ENCODE results near the gene TRMT2A.

TRMT2A gene

DNA sequence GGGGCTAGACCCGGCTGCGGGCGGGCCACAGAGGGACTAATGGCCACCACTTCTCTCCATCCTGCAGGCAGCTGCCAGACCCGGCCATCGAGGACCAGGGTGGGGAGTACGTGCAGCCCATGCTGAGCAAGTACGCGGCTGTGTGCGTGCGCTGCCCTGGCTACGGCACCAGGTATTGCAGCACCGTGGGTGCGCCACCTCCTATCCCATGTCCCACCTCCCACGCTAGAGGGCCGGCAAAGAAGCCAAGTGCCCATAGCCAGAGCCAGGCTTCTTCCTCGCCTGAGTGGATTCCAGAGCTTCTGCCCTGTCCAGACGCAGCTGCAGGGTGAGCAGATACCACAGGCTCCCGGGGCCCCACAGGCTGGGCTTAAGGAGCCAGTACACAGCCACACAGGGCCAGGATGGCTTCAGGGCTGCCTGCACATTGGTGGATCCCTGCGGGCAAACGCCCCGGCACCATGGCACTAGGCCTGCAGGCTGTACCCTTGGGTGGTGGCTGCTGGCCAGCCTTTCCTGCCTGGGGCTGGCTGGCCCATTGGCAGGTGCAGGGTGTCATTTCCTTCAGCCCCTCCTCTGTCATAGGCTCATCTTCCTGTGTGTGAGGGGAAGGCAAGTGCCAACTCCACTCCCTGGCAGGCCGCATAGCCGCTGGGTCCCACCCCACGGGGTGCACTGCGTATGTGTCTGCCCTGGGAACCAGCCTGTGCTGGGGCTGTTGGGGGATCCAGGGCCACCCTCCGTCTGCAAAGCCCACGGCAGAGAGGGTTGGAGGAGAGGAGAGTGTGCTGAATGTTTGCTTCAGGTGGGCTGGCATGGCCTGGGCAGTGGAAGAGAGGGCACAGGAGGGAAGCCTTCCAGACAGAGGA is 53.5 kb downstream of the TRMT2A start:
- H3K4me3 ChIP-seq (ENCODE audit: insufficient read depth, low read length, poor library complexity, severe bottlenecking) = no peak overlapping the region
- no peaks in the 10 kb centered on the region for H3K79me2 ChIP-seq (ENCODE audit: insufficient read depth, low read length)
- H3F3A ChIP-seq (ENCODE audit: insufficient read depth) = no peaks in the 10 kb centered on the region
- no peaks in the 10 kb centered on the region for H3K36me3 ChIP-seq (ENCODE audit: low read length)
- H4K20me1 ChIP-seq (ENCODE audit: low read depth, low read length) = no peaks in the 10 kb centered on the region
- no peak overlapping the region for H3K9ac ChIP-seq (ENCODE audit: low read length)
- H2AFZ ChIP-seq (ENCODE audit: low read depth, low read length, severe bottlenecking) = no peak overlapping the region
- H3K27ac ChIP-seq (ENCODE audit: low read depth, low read length) = no peak overlapping the region
- H3K9me2 ChIP-seq (replicated peaks; ENCODE audit: insufficient read depth, low read length) = no peaks in the 10 kb centered on the region
- H3K27me3 ChIP-seq (ENCODE audit: low read length) = no peaks in the 10 kb centered on the region
- TF ChIP-seq, protein P1, sequence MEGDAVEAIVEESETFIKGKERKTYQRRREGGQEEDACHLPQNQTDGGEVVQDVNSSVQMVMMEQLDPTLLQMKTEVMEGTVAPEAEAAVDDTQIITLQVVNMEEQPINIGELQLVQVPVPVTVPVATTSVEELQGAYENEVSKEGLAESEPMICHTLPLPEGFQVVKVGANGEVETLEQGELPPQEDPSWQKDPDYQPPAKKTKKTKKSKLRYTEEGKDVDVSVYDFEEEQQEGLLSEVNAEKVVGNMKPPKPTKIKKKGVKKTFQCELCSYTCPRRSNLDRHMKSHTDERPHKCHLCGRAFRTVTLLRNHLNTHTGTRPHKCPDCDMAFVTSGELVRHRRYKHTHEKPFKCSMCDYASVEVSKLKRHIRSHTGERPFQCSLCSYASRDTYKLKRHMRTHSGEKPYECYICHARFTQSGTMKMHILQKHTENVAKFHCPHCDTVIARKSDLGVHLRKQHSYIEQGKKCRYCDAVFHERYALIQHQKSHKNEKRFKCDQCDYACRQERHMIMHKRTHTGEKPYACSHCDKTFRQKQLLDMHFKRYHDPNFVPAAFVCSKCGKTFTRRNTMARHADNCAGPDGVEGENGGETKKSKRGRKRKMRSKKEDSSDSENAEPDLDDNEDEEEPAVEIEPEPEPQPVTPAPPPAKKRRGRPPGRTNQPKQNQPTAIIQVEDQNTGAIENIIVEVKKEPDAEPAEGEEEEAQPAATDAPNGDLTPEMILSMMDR (IDR thresholded peaks at IDR 0.05; ENCODE audit: insufficient read depth, low read length, poor library complexity, severe bottlenecking) = no peak
- no peak for TF ChIP-seq EZH2phosphoT487 (conservative IDR thresholded peaks at IDR 0.05; ENCODE audit: low read length)
- no peak overlapping the region for H3K4me2 ChIP-seq (ENCODE audit: low read depth, low read length, poor library complexity, severe bottlenecking)
- H3K9me3 ChIP-seq (ENCODE audit: insufficient read depth, low read length) = no peaks in the 10 kb centered on the region

DNA sequence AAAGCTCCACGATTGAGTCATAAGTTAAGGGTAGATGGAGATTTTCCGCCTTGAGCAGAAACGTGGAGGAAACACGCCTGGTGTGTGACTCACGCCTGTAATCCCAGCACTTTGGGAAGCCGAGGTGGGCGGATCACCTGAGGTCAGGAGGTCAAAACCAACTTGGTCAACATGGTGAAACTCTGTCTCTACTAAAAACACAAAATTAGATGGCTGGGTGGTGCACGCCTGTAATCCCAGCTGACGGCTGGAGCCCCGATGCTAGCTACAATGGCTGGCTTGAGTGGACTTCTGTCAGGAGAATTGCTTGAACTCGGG is 54.3 kb downstream of the TRMT2A start:
- Histone ChIP-seq H3K4me3 (ENCODE audit: insufficient read depth, low read length, poor library complexity, severe bottlenecking) (no peak overlapping the region), H3K36me3 (ENCODE audit: low read length) (no peaks in the 10 kb centered on the region), H3K9ac (ENCODE audit: low read length) (no peak overlapping the region), H2AFZ (ENCODE audit: low read depth, low read length, severe bottlenecking) (no peak overlapping the region), H3K27me3 (ENCODE audit: low read length) (no peaks in the 10 kb centered on the region), H3K9me3 (ENCODE audit: insufficient read depth, low read length) (no peaks in the 10 kb centered on the region), H3F3A (ENCODE audit: insufficient read depth) (no peaks in the 10 kb centered on the region), H3K79me2 (ENCODE audit: insufficient read depth, low read length) (no peaks in the 10 kb centered on the region), H3K4me2 (ENCODE audit: low read depth, low read length, poor library complexity, severe bottlenecking) (no peak overlapping the region), H3K27ac (ENCODE audit: low read depth, low read length) (no peak overlapping the region), H3K9me2 (replicated peaks; ENCODE audit: insufficient read depth, low read length) (no peaks in the 10 kb centered on the region), H4K20me1 (ENCODE audit: low read depth, low read length) (no peaks in the 10 kb centered on the region)
- TF ChIP-seq EZH2phosphoT487 (conservative IDR thresholded peaks at IDR 0.05; ENCODE audit: low read length) = no peak
- TF ChIP-seq, protein P1 (IDR thresholded peaks at IDR 0.05; ENCODE audit: insufficient read depth, low read length, poor library complexity, severe bottlenecking) = no peak

DNA sequence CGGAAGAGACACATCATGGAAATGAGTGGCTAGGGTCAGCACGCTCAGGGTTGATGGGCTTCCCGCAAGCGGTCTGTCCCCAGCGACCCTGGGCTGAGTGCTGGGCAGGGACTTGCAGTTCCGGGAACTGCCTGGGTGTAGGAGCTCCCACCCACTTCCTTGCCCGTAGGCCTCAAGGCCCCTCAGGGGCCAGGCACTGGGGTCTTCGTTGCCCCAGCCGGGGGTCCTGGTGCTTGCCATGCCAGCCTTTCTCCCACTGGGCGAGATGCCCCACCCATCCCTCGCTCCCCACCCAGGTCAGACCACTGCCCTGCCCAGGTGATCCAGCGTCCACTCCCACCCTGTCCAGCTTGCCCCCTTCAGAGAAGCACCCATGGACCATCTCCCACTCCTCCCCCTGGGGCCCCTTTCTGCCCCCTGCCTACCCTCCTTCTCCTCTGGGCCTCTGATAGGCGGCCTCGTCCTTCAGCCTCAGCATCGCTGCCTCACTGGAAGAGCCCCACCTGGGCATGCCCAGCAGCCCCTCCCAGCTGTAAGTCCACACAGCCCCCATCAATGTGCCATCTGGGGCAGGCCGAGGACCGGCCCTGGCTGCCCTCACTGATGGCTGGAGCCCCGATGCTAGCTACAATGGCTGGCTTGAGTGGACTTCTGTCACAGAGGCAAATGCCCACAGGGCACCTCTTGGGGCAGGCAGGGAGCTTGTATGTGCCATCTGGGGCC is 54.8 kb downstream of the TRMT2A start:
- no peak overlapping the region for H3K4me3 ChIP-seq (ENCODE audit: insufficient read depth, low read length, poor library complexity, severe bottlenecking)
- H3K9me2 ChIP-seq (replicated peaks; ENCODE audit: insufficient read depth, low read length) = no peaks in the 10 kb centered on the region
- no peak overlapping the region for H3K4me2 ChIP-seq (ENCODE audit: low read depth, low read length, poor library complexity, severe bottlenecking)
- H4K20me1 ChIP-seq (ENCODE audit: low read depth, low read length) = no peaks in the 10 kb centered on the region
- H3K9me3 ChIP-seq (ENCODE audit: insufficient read depth, low read length) = no peaks in the 10 kb centered on the region
- H3K27ac ChIP-seq (ENCODE audit: low read depth, low read length) = no peak overlapping the region
- H3K27me3 ChIP-seq (ENCODE audit: low read length) = no peaks in the 10 kb centered on the region
- no peaks in the 10 kb centered on the region for H3F3A ChIP-seq (ENCODE audit: insufficient read depth)
- H3K9ac ChIP-seq (ENCODE audit: low read length) = no peak overlapping the region
- TF ChIP-seq, protein P1 (IDR thresholded peaks at IDR 0.05; ENCODE audit: insufficient read depth, low read length, poor library complexity, severe bottlenecking) = no peak
- no peak for TF ChIP-seq EZH2phosphoT487 (conservative IDR thresholded peaks at IDR 0.05; ENCODE audit: low read length)
- H2AFZ ChIP-seq (ENCODE audit: low read depth, low read length, severe bottlenecking) = no peak overlapping the region
- no peaks in the 10 kb centered on the region for H3K36me3 ChIP-seq (ENCODE audit: low read length)
- H3K79me2 ChIP-seq (ENCODE audit: insufficient read depth, low read length) = no peaks in the 10 kb centered on the region

Data from SU-DHL-6 (cell line).